Panc1 (cell line): ENCODE results near the gene CRMP1. TPM values are rescaled to one million over a fixed set of nuclear protein-coding genes. Genes with fewer than 3 reads are reported as not detected.

Source experiments
- ATAC-seq: fragments of 200-7000 bp; cut with Tn5 transposase; 2 replicates; pipeline ENCODE4 v1.9.1; 2020; ENCODE audit warnings: mild to moderate bottlenecking, moderate library complexity
- BruUV-seq: library from RNA; stranded (reverse); fragments of 400-500 nt; replicated peaks from 2 replicates; lab custom pipeline; 2021; lab: Mats Ljungman, UMichigan
- CTCF ChIA-PET: fragments of 300-600 bp; sonication (Branson Sonifier 250); formaldehyde crosslinking; loops from one replicate; lab custom pipeline; 2022; ENCODE audit warnings: antibody characterized with exemption; lab: Charles Lee
- POLR2A ChIA-PET: fragments of 300-600 bp; sonication (Branson Sonifier 250); formaldehyde crosslinking; loops from one replicate; lab custom pipeline; 2022; ENCODE audit warnings: antibody characterized with exemption; lab: Charles Lee
- DNase-seq: peaks from one replicate; pipeline ENCODE4 v3.0.0-alpha.2; 2010; ENCODE audit warnings: low read depth, low spot score
- H3K27ac ChIP-seq: 2 replicates; pipeline ENCODE4 v1.5.1; 2011; ENCODE audit warnings: mild to moderate bottlenecking, low read length, inconsistent platforms
- H3K27me3 ChIP-seq: fragments of 200-500 bp; sonication (Bioruptor generic); 2 replicates; pipeline ENCODE4 v1.6.0; 2014; ENCODE audit warnings: low read length, inconsistent platforms; ENCODE audit not compliant: control insufficient read depth, insufficient read depth
- H3K36me3 ChIP-seq: fragments of 200-500 bp; sonication (Bioruptor generic); 2 replicates; pipeline ENCODE4 v1.5.1; 2014; ENCODE audit warnings: inconsistent platforms, mild to moderate bottlenecking, low read length, moderate library complexity; ENCODE audit not compliant: control insufficient read depth, insufficient read depth
- H3K4me1 ChIP-seq: 2 replicates; pipeline ENCODE4 v1.5.1; 2011; ENCODE audit warnings: inconsistent platforms, mild to moderate bottlenecking, low read length, moderate library complexity; ENCODE audit not compliant: control insufficient read depth, insufficient read depth
- H3K4me3 ChIP-seq, 2 experiments: 2 replicates each; pipeline ENCODE4 v1.5.1; 2011 to 2012; ENCODE audit warnings: low read depth in 2 of 2, low read length in 2 of 2, mild to moderate bottlenecking in 2 of 2, inconsistent platforms in 1 of 2, moderate library complexity in 1 of 2
- H3K9me3 ChIP-seq: fragments of 200-500 bp; sonication (Bioruptor generic); 2 replicates; pipeline ENCODE4 v1.5.1; 2014; ENCODE audit warnings: low read depth, mild to moderate bottlenecking, inconsistent platforms, low read length, moderate library complexity; ENCODE audit not compliant: control insufficient read depth, insufficient read depth
- POLR2AphosphoS5 ChIP-seq: IDR thresholded peaks from 2 replicates; pipeline ENCODE4 v1.6.1; 2012; ENCODE audit warnings: mild to moderate bottlenecking, low read depth, low read length, moderate library complexity
- SIN3A ChIP-seq: IDR thresholded peaks from 2 replicates; pipeline ENCODE4 v1.6.1; 2012; ENCODE audit warnings: low read depth, mild to moderate bottlenecking, low read length, moderate library complexity, borderline replicate concordance; ENCODE audit not compliant: insufficient read depth
- TCF7L2 ChIP-seq: IDR thresholded peaks from 2 replicates; pipeline ENCODE4 v1.6.1; 2011; ENCODE audit warnings: mild to moderate bottlenecking, low read depth, low read length, inconsistent platforms
- in situ Hi-C: cut with HindIII; loops from 2 replicates; pipeline ENCODE4 v1.10.0; 2016; ENCODE audit warnings: low sequenced_read_pairs, low pct_unique_long_range_greater_than_20kb
- intact Hi-C: fragments of 100-400 bp; cut with micrococcal nuclease; formaldehyde crosslinking; loops from one replicate; pipeline ENCODE4 v1.10.0; 2022; ENCODE audit not compliant: unreplicated experiment
- total RNA-seq: library from RNA; stranded (reverse); gene quantifications from one replicate; pipeline ENCODE4 v1.2.1, GENCODE V29; 2021; ENCODE audit not compliant: unreplicated experiment
- TF ChIP-seq, protein P1 (sequence below), 2 experiments: IDR thresholded peaks; 2 replicates each; pipeline ENCODE4 v1.6.1; 2011 to 2012; ENCODE audit warnings: low read depth in 2 of 2, control low read depth in 1 of 2, low read length in 1 of 2, mild to moderate bottlenecking in 1 of 2, moderate library complexity in 1 of 2; ENCODE audit not compliant: insufficient read depth in 1 of 2
- TF ChIP-seq, protein P2 (sequence below): fragments of 450-650 bp; IDR thresholded peaks from 2 replicates; pipeline ENCODE4 v1.5.1; 2017; ENCODE audit warnings: mild to moderate bottlenecking

CRMP1 gene
- total RNA-seq, 1 experiment from 2014 or later, result 0.28 TPM

DNA sequence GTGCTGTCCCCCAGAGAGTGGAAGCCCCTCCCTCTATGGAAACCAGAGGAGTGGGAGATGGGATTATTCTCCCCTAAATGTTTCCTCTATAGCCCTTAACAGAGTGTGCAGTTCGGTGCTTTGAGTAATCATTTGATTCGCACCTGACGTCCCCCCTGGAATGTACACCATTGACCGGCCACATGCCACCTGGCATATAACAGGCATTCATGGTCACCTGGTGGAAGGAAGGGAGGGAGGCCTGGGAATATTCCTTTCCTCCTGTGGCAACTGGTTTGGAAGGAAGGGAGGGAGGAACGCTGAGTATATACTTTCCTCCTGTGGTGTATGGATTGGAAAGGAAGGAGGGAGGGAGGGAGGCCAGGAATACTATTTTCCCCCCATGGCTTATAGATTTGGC, 77.2 kb downstream of the CRMP1 start:
- DNase-seq, result no peak
- no peaks in the 10 kb centered on the region for H3K9me3 ChIP-seq
- no peaks in the 10 kb centered on the region for H3K4me1 ChIP-seq
- H3K27ac ChIP-seq, result no peak overlapping the region
- no peak for ATAC-seq
- TF ChIP-seq TCF7L2, result no peak
- TF ChIP-seq, protein P1, sequence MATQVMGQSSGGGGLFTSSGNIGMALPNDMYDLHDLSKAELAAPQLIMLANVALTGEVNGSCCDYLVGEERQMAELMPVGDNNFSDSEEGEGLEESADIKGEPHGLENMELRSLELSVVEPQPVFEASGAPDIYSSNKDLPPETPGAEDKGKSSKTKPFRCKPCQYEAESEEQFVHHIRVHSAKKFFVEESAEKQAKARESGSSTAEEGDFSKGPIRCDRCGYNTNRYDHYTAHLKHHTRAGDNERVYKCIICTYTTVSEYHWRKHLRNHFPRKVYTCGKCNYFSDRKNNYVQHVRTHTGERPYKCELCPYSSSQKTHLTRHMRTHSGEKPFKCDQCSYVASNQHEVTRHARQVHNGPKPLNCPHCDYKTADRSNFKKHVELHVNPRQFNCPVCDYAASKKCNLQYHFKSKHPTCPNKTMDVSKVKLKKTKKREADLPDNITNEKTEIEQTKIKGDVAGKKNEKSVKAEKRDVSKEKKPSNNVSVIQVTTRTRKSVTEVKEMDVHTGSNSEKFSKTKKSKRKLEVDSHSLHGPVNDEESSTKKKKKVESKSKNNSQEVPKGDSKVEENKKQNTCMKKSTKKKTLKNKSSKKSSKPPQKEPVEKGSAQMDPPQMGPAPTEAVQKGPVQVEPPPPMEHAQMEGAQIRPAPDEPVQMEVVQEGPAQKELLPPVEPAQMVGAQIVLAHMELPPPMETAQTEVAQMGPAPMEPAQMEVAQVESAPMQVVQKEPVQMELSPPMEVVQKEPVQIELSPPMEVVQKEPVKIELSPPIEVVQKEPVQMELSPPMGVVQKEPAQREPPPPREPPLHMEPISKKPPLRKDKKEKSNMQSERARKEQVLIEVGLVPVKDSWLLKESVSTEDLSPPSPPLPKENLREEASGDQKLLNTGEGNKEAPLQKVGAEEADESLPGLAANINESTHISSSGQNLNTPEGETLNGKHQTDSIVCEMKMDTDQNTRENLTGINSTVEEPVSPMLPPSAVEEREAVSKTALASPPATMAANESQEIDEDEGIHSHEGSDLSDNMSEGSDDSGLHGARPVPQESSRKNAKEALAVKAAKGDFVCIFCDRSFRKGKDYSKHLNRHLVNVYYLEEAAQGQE (IDR thresholded peaks at IDR 0.05; ENCODE audit: insufficient read depth in 1 of 2, low read depth in 2 of 2, low read length in 1 of 2), result no peak
- TF ChIP-seq, protein P2, sequence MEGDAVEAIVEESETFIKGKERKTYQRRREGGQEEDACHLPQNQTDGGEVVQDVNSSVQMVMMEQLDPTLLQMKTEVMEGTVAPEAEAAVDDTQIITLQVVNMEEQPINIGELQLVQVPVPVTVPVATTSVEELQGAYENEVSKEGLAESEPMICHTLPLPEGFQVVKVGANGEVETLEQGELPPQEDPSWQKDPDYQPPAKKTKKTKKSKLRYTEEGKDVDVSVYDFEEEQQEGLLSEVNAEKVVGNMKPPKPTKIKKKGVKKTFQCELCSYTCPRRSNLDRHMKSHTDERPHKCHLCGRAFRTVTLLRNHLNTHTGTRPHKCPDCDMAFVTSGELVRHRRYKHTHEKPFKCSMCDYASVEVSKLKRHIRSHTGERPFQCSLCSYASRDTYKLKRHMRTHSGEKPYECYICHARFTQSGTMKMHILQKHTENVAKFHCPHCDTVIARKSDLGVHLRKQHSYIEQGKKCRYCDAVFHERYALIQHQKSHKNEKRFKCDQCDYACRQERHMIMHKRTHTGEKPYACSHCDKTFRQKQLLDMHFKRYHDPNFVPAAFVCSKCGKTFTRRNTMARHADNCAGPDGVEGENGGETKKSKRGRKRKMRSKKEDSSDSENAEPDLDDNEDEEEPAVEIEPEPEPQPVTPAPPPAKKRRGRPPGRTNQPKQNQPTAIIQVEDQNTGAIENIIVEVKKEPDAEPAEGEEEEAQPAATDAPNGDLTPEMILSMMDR, result no peak
- TF ChIP-seq SIN3A, result no peak
- no peak for TF ChIP-seq POLR2AphosphoS5
- no TSS peak for BruUV-seq
- ChIA-PET POLR2A (no interaction called here), CTCF (no interaction called here)
- H3K4me3 ChIP-seq, result no peak overlapping the region
- in situ Hi-C loops, result no loop called here
- intact Hi-C loops, result no loop called here
- no peaks in the 10 kb centered on the region for H3K36me3 ChIP-seq
- no peaks in the 10 kb centered on the region for H3K27me3 ChIP-seq

DNA sequence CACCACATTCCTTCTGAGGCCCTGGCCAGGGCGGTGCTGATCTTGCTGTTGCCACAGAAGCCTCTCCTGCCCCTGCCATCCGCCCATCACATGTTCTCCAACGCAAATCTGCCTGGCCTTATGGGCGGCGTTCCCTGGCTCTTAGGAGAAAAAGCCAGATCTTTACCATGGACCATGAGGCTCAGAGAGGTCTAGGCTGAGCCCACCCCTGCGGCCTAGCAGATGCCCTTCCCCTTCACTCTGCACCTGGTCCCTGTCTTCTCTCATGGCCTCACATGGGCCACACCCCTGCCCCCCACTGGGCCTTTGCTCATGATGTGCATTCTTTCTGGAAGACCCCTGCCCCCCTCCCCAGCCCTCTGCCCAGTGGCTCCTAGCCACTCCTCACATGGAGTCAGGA, 78.5 kb downstream of the CRMP1 start:
- no peak for DNase-seq
- Histone ChIP-seq H3K27me3 (no peaks in the 10 kb centered on the region), H3K36me3 (no peaks in the 10 kb centered on the region), H3K4me1 (no peaks in the 10 kb centered on the region), H3K4me3 (no peak overlapping the region), H3K9me3 (no peaks in the 10 kb centered on the region), H3K27ac (no peak overlapping the region)
- ATAC-seq, result no peak
- no peak for TF ChIP-seq SIN3A
- TF ChIP-seq, protein P2, result no peak
- TF ChIP-seq, protein P1 (IDR thresholded peaks at IDR 0.05; ENCODE audit: insufficient read depth in 1 of 2, low read depth in 2 of 2, low read length in 1 of 2), result no peak
- TF ChIP-seq POLR2AphosphoS5, result no peak
- no peak for TF ChIP-seq TCF7L2
- in situ Hi-C loops, result no loop called here
- POLR2A ChIA-PET, result no interaction called here
- BruUV-seq, result no TSS peak
- intact Hi-C loops, result no loop called here
- CTCF ChIA-PET, result no interaction called here
